RWPE2 (cell line): ENCODE data around the gene COLEC12.

Experiments
- ATAC-seq: fragments of 200-7000 bp; cut with Tn5 transposase; 3 replicates; pipeline ENCODE4 v1.9.1; 2021; ENCODE audit warnings: low read depth
- DNase-seq: peaks from one replicate; pipeline ENCODE4 v3.0.0-alpha.2; 2020; ENCODE audit warnings: low spot score
- H3K27ac ChIP-seq: fragments of 450-650 bp; 2 replicates; pipeline ENCODE4 v1.5.1; 2017; ENCODE audit warnings: mild to moderate bottlenecking; ENCODE audit not compliant: poor library complexity, severe bottlenecking
- H3K27me3 ChIP-seq: fragments of 250-450 bp; sonication (Bioruptor Pico); 2 replicates; pipeline ENCODE4 v1.5.1; 2021; ENCODE audit warnings: mild to moderate bottlenecking, moderate library complexity; ENCODE audit not compliant: insufficient read depth, poor library complexity, severe bottlenecking
- H3K36me3 ChIP-seq: fragments of 250-450 bp; sonication (Bioruptor Pico); 2 replicates; pipeline ENCODE4 v1.5.1; 2020; ENCODE audit warnings: low read depth, mild to moderate bottlenecking, moderate library complexity
- H3K4me1 ChIP-seq: fragments of 250-450 bp; sonication (Bioruptor Pico); 2 replicates; pipeline ENCODE4 v1.5.1; 2021; ENCODE audit warnings: mild to moderate bottlenecking, moderate library complexity; ENCODE audit not compliant: insufficient read depth, poor library complexity, severe bottlenecking
- H3K4me3 ChIP-seq: fragments of 250-450 bp; sonication (Bioruptor Pico); 2 replicates; pipeline ENCODE4 v1.5.1; 2021; ENCODE audit warnings: mild to moderate bottlenecking, moderate library complexity; ENCODE audit not compliant: severe bottlenecking
- H3K9me3 ChIP-seq: fragments of 250-450 bp; sonication (Bioruptor Pico); 2 replicates; pipeline ENCODE4 v1.5.1; 2021; ENCODE audit warnings: mild to moderate bottlenecking, moderate library complexity; ENCODE audit not compliant: severe bottlenecking
- CTCF ChIP-seq: fragments of 450-650 bp; IDR thresholded peaks from one replicate; pipeline ENCODE4 v1.5.1; 2017; ENCODE audit warnings: mild to moderate bottlenecking, moderate library complexity; ENCODE audit not compliant: poor library complexity, severe bottlenecking

Gene COLEC12

GRCh38 chr18:394987-395362 lies 105.5 kb downstream of the COLEC12 start:
- TF ChIP-seq CTCF, result no peak
- H3K27me3 ChIP-seq, result peaks cover 8% of the 10 kb centered on the region
- H3K9me3 ChIP-seq, result no peaks in the 10 kb centered on the region
- ATAC-seq (no peak), DNase-seq (no peak)
- no peak overlapping the region for H3K27ac ChIP-seq
- no peaks in the 10 kb centered on the region for H3K4me1 ChIP-seq
- no peaks in the 10 kb centered on the region for H3K36me3 ChIP-seq
- H3K4me3 ChIP-seq, result no peak overlapping the region

- no peaks in the 10 kb centered on the region for H3K36me3 ChIP-seq
- ATAC-seq, result no peak
- no peaks in the 10 kb centered on the region for H3K4me1 ChIP-seq
- H3K9me3 ChIP-seq, result no peaks in the 10 kb centered on the region
- no peak overlapping the region for H3K4me3 ChIP-seq
- peaks cover 8% of the 10 kb centered on the region for H3K27me3 ChIP-seq
- TF ChIP-seq CTCF, result no peak
- H3K27ac ChIP-seq, result no peak overlapping the region
- DNase-seq, result no peak
These were observed 106.1 kb downstream of the COLEC12 start for GRCh38 chr18:394262-394986.

GRCh38 chr18:393574-393957 lies 106.9 kb downstream of the COLEC12 start:
- peaks cover 8% of the 10 kb centered on the region for H3K27me3 ChIP-seq
- TF ChIP-seq CTCF, result no peak
- no peak for DNase-seq

GRCh38 chr18:392928-393573 lies 107.5 kb downstream of the COLEC12 start:
- peaks cover 8% of the 10 kb centered on the region for H3K27me3 ChIP-seq
- TF ChIP-seq CTCF, result no peak
- no peak overlapping the region for H3K27ac ChIP-seq
- H3K4me1 ChIP-seq, result no peaks in the 10 kb centered on the region
- no peak overlapping the region for H3K4me3 ChIP-seq
- DNase-seq, result no peak
- no peaks in the 10 kb centered on the region for H3K36me3 ChIP-seq
- ATAC-seq, result no peak
- no peaks in the 10 kb centered on the region for H3K9me3 ChIP-seq

More at GRCh38 chr18:393574-393957, 106.9 kb downstream of the COLEC12 start:
- no peaks in the 10 kb centered on the region for H3K9me3 ChIP-seq
- H3K27ac ChIP-seq, result no peak overlapping the region
- no peak overlapping the region for H3K4me3 ChIP-seq
- no peak for ATAC-seq
- no peaks in the 10 kb centered on the region for H3K36me3 ChIP-seq
- no peaks in the 10 kb centered on the region for H3K4me1 ChIP-seq
